HCT116 (cell line): ENCODE measurements around the gene PDE4D. TPM values are rescaled to one million over a fixed set of nuclear protein-coding genes. Genes with fewer than 3 reads are reported as not detected.

Source experiments
- ATAC-seq: fragments of 200-7000 bp; cut with Tn5 transposase; 2 replicates; pipeline ENCODE4 v1.9.1; 2020; ENCODE audit warnings: mild to moderate bottlenecking, moderate library complexity
- BruUV-seq: library from RNA; stranded (reverse); fragments of 400-500 nt; replicated peaks from 2 replicates; lab custom pipeline; 2021; lab: Mats Ljungman, UMichigan
- CTCF ChIA-PET: fragments of 300-600 bp; sonication (Branson Sonifier 250); formaldehyde crosslinking; loops from one replicate; lab custom pipeline; 2021; ENCODE audit warnings: antibody characterized with exemption; lab: Charles Lee
- POLR2A ChIA-PET: fragments of 300-600, 350-600 bp; sonication (Branson Sonifier 250); formaldehyde crosslinking; loops from one replicate; lab custom pipeline; 2021; ENCODE audit warnings: antibody characterized with exemption; lab: Charles Lee
- RAD21 ChIA-PET, 2 experiments: fragments of 300-600 bp; sonication (Branson Sonifier 250); formaldehyde crosslinking; loops; one replicate each; lab custom pipeline; 2023; ENCODE audit warnings: low total read pairs in 2 of 2; ENCODE audit not compliant: uncharacterized antibody in 2 of 2, unreplicated experiment in 2 of 2, low non-redundant PET in 1 of 2; lab: Charles Lee
- DNase-seq: peaks from one replicate; pipeline ENCODE4 v3.0.0-alpha.2; 2010; ENCODE audit warnings: low read depth, low spot score
- H2AFZ ChIP-seq: fragments of 200-600 bp; shearing (Covaris generic), sonication (generic); 2 replicates; pipeline ENCODE4 v1.6.1; 2017; ENCODE audit warnings: low read depth, mixed run types, mixed read lengths, antibody characterized with exemption, low read length; ENCODE audit not compliant: poor library complexity, severe bottlenecking
- H3K27ac ChIP-seq: 2 replicates; pipeline ENCODE4 v1.5.1; 2012; ENCODE audit warnings: low read depth, low read length
- H3K27me3 ChIP-seq: fragments of 200-600 bp; sonication (generic); 2 replicates; pipeline ENCODE4 v1.6.1; 2016; ENCODE audit warnings: mixed run types, low read length, mixed read lengths; ENCODE audit not compliant: insufficient read depth
- H3K36me3 ChIP-seq, 2 experiments: fragments of 200-500 bp in 1 of 2; fragments of 200-600 bp in 1 of 2; sonication (Bioruptor generic) in 1 of 2; sonication (generic) in 1 of 2; 2 replicates each; pipeline versions ENCODE4 v1.5.1 to v1.6.1; 2014 to 2016; ENCODE audit warnings: low read length in 2 of 2, inconsistent platforms in 1 of 2, mixed read lengths in 1 of 2, mixed run types in 1 of 2; ENCODE audit not compliant: insufficient read depth in 2 of 2, control insufficient read depth in 1 of 2
- H3K4me1 ChIP-seq, 2 experiments: fragments of 200-600 bp in 1 of 2; sonication (generic) in 1 of 2; 2 replicates each; pipeline versions ENCODE4 v1.5.1 to v1.6.1; 2012 to 2017; ENCODE audit warnings: low read length in 2 of 2, inconsistent platforms in 1 of 2, mild to moderate bottlenecking in 1 of 2, mixed read lengths in 1 of 2, mixed run types in 1 of 2, moderate library complexity in 1 of 2; ENCODE audit not compliant: insufficient read depth in 2 of 2, control insufficient read depth in 1 of 2
- H3K4me2 ChIP-seq: fragments of 200-600 bp; sonication (generic); 2 replicates; pipeline ENCODE4 v1.6.1; 2017; ENCODE audit warnings: mixed run types, low read length, mixed read lengths
- H3K4me3 ChIP-seq, 2 experiments: fragments of 200-600 bp in 1 of 2; sonication (generic) in 1 of 2; replicated peaks in 1 of 2; 2 replicates each; pipeline ENCODE4 v1.5.1; 2011 to 2016; ENCODE audit warnings: low read length in 2 of 2, control low read depth in 1 of 2, low read depth in 1 of 2, mild to moderate bottlenecking in 1 of 2, mixed read lengths in 1 of 2, mixed run types in 1 of 2
- H3K79me2 ChIP-seq: fragments of 200-600 bp; sonication (generic); 2 replicates; pipeline ENCODE4 v1.6.1; 2017; ENCODE audit warnings: mild to moderate bottlenecking, mixed run types, low read length, moderate library complexity, mixed read lengths; ENCODE audit not compliant: insufficient read depth
- H3K9ac ChIP-seq: fragments of 200-600 bp; sonication (generic); 2 replicates; pipeline ENCODE4 v1.6.1; 2016; ENCODE audit warnings: low read length, mixed read lengths
- H3K9me2 ChIP-seq: fragments of 200-600 bp; sonication (generic), shearing (Covaris generic); 2 replicates; pipeline ENCODE4 v1.6.1; 2017; ENCODE audit warnings: mixed run types, mild to moderate bottlenecking, moderate library complexity; ENCODE audit not compliant: insufficient read depth
- H3K9me3 ChIP-seq, 2 experiments: fragments of 200-500 bp in 1 of 2; fragments of 200-600 bp in 1 of 2; sonication (Bioruptor generic) in 1 of 2; sonication (generic) in 1 of 2; 2 replicates each; pipeline ENCODE4 v1.6.1; 2014 to 2017; ENCODE audit warnings: low read length in 2 of 2, mixed read lengths in 2 of 2, inconsistent platforms in 1 of 2, low read depth in 1 of 2, mild to moderate bottlenecking in 1 of 2, mixed run types in 1 of 2, moderate library complexity in 1 of 2; ENCODE audit not compliant: control insufficient read depth in 1 of 2, insufficient read depth in 1 of 2
- H4K20me1 ChIP-seq: fragments of 200-600 bp; sonication (generic), shearing (Covaris generic); 2 replicates; pipeline ENCODE4 v1.6.1; 2017; ENCODE audit warnings: mixed run types, mild to moderate bottlenecking, moderate library complexity; ENCODE audit not compliant: insufficient read depth
- ATF3 ChIP-seq: IDR thresholded peaks from 2 replicates; pipeline ENCODE4 v1.6.1; 2012
- CEBPB ChIP-seq: IDR thresholded peaks from 2 replicates; pipeline ENCODE4 v1.6.1; 2012; ENCODE audit warnings: low read depth
- CTCF ChIP-seq, 3 experiments: fragments of 200-600 bp in 1 of 3; sonication (generic) in 1 of 3; IDR thresholded peaks in 2 of 3; conservative IDR thresholded peaks in 1 of 3; 2 replicates each; pipeline ENCODE4 v1.5.1; 2012 to 2017; ENCODE audit warnings: low read depth in 2 of 3, low read length in 2 of 3, antibody characterized with exemption in 1 of 3, borderline replicate concordance in 1 of 3, control low read depth in 1 of 3, mild to moderate bottlenecking in 1 of 3, mixed read lengths in 1 of 3, mixed run types in 1 of 3, moderate library complexity in 1 of 3; ENCODE audit not compliant: insufficient read depth in 1 of 3
- EZH2phosphoT487 ChIP-seq: fragments of 200-600 bp; IDR thresholded peaks from 2 replicates; pipeline ENCODE4 v1.6.1; 2018; ENCODE audit warnings: antibody characterized with exemption, borderline replicate concordance
- JUND ChIP-seq: IDR thresholded peaks from 2 replicates; pipeline ENCODE4 v1.6.1; 2012
- MAX ChIP-seq: IDR thresholded peaks from 2 replicates; pipeline ENCODE4 v1.6.1; 2012
- RAD21 ChIP-seq: IDR thresholded peaks from 2 replicates; pipeline ENCODE4 v1.6.1; 2012; ENCODE audit warnings: low read depth, mild to moderate bottlenecking
- SIN3A ChIP-seq: IDR thresholded peaks from 2 replicates; pipeline ENCODE4 v1.6.1; 2012; ENCODE audit warnings: low read depth
- SRF ChIP-seq: IDR thresholded peaks from 2 replicates; pipeline ENCODE4 v1.6.1; 2012; ENCODE audit warnings: low read depth
- YY1 ChIP-seq: IDR thresholded peaks from 2 replicates; pipeline ENCODE4 v1.6.1; 2011; ENCODE audit warnings: low read length, low read depth, moderate library complexity, mild to moderate bottlenecking; ENCODE audit not compliant: insufficient replicate concordance; ENCODE audit errors: extremely low read depth
- ZBTB33 ChIP-seq: IDR thresholded peaks from 2 replicates; pipeline ENCODE4 v1.6.1; 2011; ENCODE audit warnings: mild to moderate bottlenecking, low read length, moderate library complexity; ENCODE audit not compliant: insufficient replicate concordance; ENCODE audit errors: extremely low read depth
- intact Hi-C: fragments of 100-400 bp; cut with micrococcal nuclease; formaldehyde crosslinking; loops from 2 replicates; pipeline ENCODE4 v1.10.0; 2022
- total RNA-seq: library from RNA; stranded (reverse); gene quantifications from one replicate; pipeline ENCODE4 v1.2.1, GENCODE V29; 2021; ENCODE audit not compliant: unreplicated experiment

PDE4D gene
- total RNA-seq, 1 experiment from 2014 or later, result 1.1 TPM

GRCh38 chr5:59600998-59601397 is 292.5 kb downstream of the PDE4D start:
- ChIA-PET POLR2A (no interaction called here), RAD21 (no interaction called here), CTCF (no interaction called here)
- no peak overlapping the region for H3K27ac ChIP-seq
- H3K9ac ChIP-seq, result no peak overlapping the region
- DNase-seq, result no peak
- TF ChIP-seq ATF3 (no peak), CTCF (IDR thresholded peaks at IDR 0.05 in 2 of 3, conservative IDR thresholded peaks at IDR 0.05 in 1 of 3; ENCODE audit: borderline replicate concordance in 1 of 3, insufficient read depth in 1 of 3, low read depth in 2 of 3, low read length in 2 of 3) (no peak)
- no TSS peak for BruUV-seq
- intact Hi-C loops, result no loop called here
- no peaks in the 10 kb centered on the region for H3K79me2 ChIP-seq
- no peak overlapping the region for H2AFZ ChIP-seq
- peaks cover 24% of the 10 kb centered on the region for H3K27me3 ChIP-seq
- no peaks in the 10 kb centered on the region for H4K20me1 ChIP-seq
- no peaks in the 10 kb centered on the region for H3K4me1 ChIP-seq
- no peak overlapping the region for H3K4me3 ChIP-seq
- no peaks in the 10 kb centered on the region for H3K9me2 ChIP-seq
- H3K4me2 ChIP-seq, result no peak overlapping the region
- H3K36me3 ChIP-seq, result no peaks in the 10 kb centered on the region
- H3K9me3 ChIP-seq, result no peaks in the 10 kb centered on the region
- no peak for ATAC-seq

- RAD21 ChIA-PET, result no interaction called here
- Histone ChIP-seq H2AFZ (no peak overlapping the region), H3K4me1 (no peaks in the 10 kb centered on the region), H3K4me3 (no peak overlapping the region), H3K27ac (no peak overlapping the region), H3K9me3 (no peaks in the 10 kb centered on the region)
- intact Hi-C loops, result no loop called here
- DNase-seq, result no peak
- no peak for ATAC-seq
- no TSS peak for BruUV-seq
- TF ChIP-seq MAX, result no peak
- no peak for TF ChIP-seq SRF
- TF ChIP-seq SIN3A, result no peak
- TF ChIP-seq YY1, result no peak
- TF ChIP-seq RAD21, result no peak
- TF ChIP-seq JUND, result no peak
- no peak for TF ChIP-seq CEBPB
- no peak for TF ChIP-seq EZH2phosphoT487
- TF ChIP-seq ZBTB33, result no peak
- TF ChIP-seq, all 23 proteins: peak for 0
- ChIA-PET CTCF (no interaction called here), POLR2A (no interaction called here)
- no peaks in the 10 kb centered on the region for H3K9me2 ChIP-seq
- H4K20me1 ChIP-seq, result no peaks in the 10 kb centered on the region; the same call in 1 of the 2 replicates
- no peak overlapping the region for H3K4me2 ChIP-seq
- H3K36me3 ChIP-seq, result no peaks in the 10 kb centered on the region
- no peaks in the 10 kb centered on the region for H3K79me2 ChIP-seq
- no peak overlapping the region for H3K9ac ChIP-seq
- H3K27me3 ChIP-seq, result peaks cover 24% of the 10 kb centered on the region
Measured at GRCh38 chr5:59600153-59600552, 293.4 kb downstream of the PDE4D start.
